Skin epidermis (tissue), 12 donors: Measurements from ENCODE around the gene SLC25A30.
A peak's percentile ranks its signal among the peaks of the same experiment; 100 is the strongest.

Experiments used
- H3K27ac ChIP-seq, 21 experiments: fragments of 200-600 bp; sonication (generic) in 11 of 21; one replicate each; pipeline ENCODE4 v1.5.0; 2020; ENCODE audit warnings: mild to moderate bottlenecking in 3 of 21, inconsistent platforms in 2 of 21, moderate library complexity in 2 of 21
- H3K4me3 ChIP-seq, 7 experiments: fragments of 200-600 bp; sonication (generic) in 2 of 7; one replicate each; pipeline ENCODE4 v1.5.0; 2020; ENCODE audit warnings: inconsistent platforms in 2 of 7, mild to moderate bottlenecking in 2 of 7, moderate library complexity in 1 of 7

Gene SLC25A30

GRCh38 chr13:45417790-45418534 lies at the start of gene SLC25A30:
TSS of gene SLC25A30 (minus strand) at chr13:45418373. CDS start at chr13:45411425, 6,948 bp downstream.
- H3K27ac ChIP-seq: peak within 1 kb of the TSS; percentile 46 to 91 (median 84)
- peak within 1 kb of the TSS; percentile 58 to 76 (median 66) for H3K4me3 ChIP-seq

- no peak overlapping the region for H3K27ac ChIP-seq
- H3K4me3 ChIP-seq: peak overlapping the region in 1 of 7 experiments; percentile 95
These were observed 48.2 kb upstream of the SLC25A30 start for GRCh38 chr13:45466359-45466758.

- H3K4me3 ChIP-seq: peak within 1 kb of the TSS; percentile 64 to 98 (median 88)
These were observed 46.7 kb upstream of the SLC25A30 start, which contains the start of gene COG3 for GRCh38 chr13:45464687-45465453. TSS of gene COG3 (plus strand) at chr13:45464939. CDS start at chr13:45465037, 98 bp downstream.

GRCh38 chr13:45464141-45464686 lies 46.0 kb upstream of the SLC25A30 start:
- H3K4me3 ChIP-seq: peak overlapping the region; percentile 64 to 98 (median 88)
- peak overlapping the region in 19 of 21 experiments; percentile 63 to 98 (median 94) for H3K27ac ChIP-seq

More at GRCh38 chr13:45464687-45465453, 46.7 kb upstream of the SLC25A30 start, which contains the start of gene COG3:
- peak within 1 kb of the TSS; percentile 58 to 98 (median 94) for H3K27ac ChIP-seq

GRCh38 chr13:45456196-45456972 lies 38.2 kb upstream of the SLC25A30 start:
- Histone ChIP-seq H3K4me3 (no peak overlapping the region), H3K27ac (peak overlapping the region in 2 of 21 experiments; percentile 14 to 48)

- Histone ChIP-seq H3K27ac (no peak overlapping the region), H3K4me3 (no peak overlapping the region)
These were observed 36.0 kb upstream of the SLC25A30 start for GRCh38 chr13:45454204-45454603.

- H3K27ac ChIP-seq: no peak overlapping the region
- no peak overlapping the region for H3K4me3 ChIP-seq
These were observed 33.1 kb upstream of the SLC25A30 start for GRCh38 chr13:45451282-45451681.

GRCh38 chr13:45448965-45449559 lies 30.9 kb upstream of the SLC25A30 start:
- Histone ChIP-seq H3K4me3 (no peak overlapping the region), H3K27ac (no peak overlapping the region)

GRCh38 chr13:45447050-45447661 lies 29.0 kb upstream of the SLC25A30 start:
- H3K27ac ChIP-seq: no peak overlapping the region
- H3K4me3 ChIP-seq: no peak overlapping the region

GRCh38 chr13:45446181-45446580 lies 28.0 kb upstream of the SLC25A30 start:
- no peak overlapping the region for H3K27ac ChIP-seq
- H3K4me3 ChIP-seq: no peak overlapping the region

GRCh38 chr13:45445053-45445452 lies 26.9 kb upstream of the SLC25A30 start:
- H3K27ac ChIP-seq: no peak overlapping the region

GRCh38 chr13:45441633-45442032 lies 23.5 kb upstream of the SLC25A30 start:
- H3K4me3 ChIP-seq: no peak overlapping the region
- peak overlapping the region in 2 of 21 experiments; percentile 29 to 51 for H3K27ac ChIP-seq

More at GRCh38 chr13:45445053-45445452, 26.9 kb upstream of the SLC25A30 start:
- no peak overlapping the region for H3K4me3 ChIP-seq

- no peak overlapping the region for H3K27ac ChIP-seq
- no peak overlapping the region for H3K4me3 ChIP-seq
These were observed 21.7 kb upstream of the SLC25A30 start for GRCh38 chr13:45439781-45440462.

- Histone ChIP-seq H3K27ac (no peak overlapping the region), H3K4me3 (no peak overlapping the region)
These were observed 20.8 kb upstream of the SLC25A30 start for GRCh38 chr13:45439008-45439407.

GRCh38 chr13:45437947-45438346 lies 19.8 kb upstream of the SLC25A30 start:
- Histone ChIP-seq H3K27ac (no peak overlapping the region), H3K4me3 (no peak overlapping the region)

- Histone ChIP-seq H3K4me3 (no peak overlapping the region), H3K27ac (no peak overlapping the region)
These were observed 18.8 kb upstream of the SLC25A30 start for GRCh38 chr13:45436953-45437352.

- Histone ChIP-seq H3K4me3 (no peak overlapping the region), H3K27ac (no peak overlapping the region)
These were observed 18.2 kb upstream of the SLC25A30 start for GRCh38 chr13:45436332-45436731.
